ENCODE data around the gene GLS2. TPM values are rescaled to one million over a fixed set of nuclear protein-coding genes. Genes with fewer than 3 reads are reported as not detected.

GLS2 gene
- total RNA-seq, 1 experiment from 2014 or later, result 1.3 TPM

DNA sequence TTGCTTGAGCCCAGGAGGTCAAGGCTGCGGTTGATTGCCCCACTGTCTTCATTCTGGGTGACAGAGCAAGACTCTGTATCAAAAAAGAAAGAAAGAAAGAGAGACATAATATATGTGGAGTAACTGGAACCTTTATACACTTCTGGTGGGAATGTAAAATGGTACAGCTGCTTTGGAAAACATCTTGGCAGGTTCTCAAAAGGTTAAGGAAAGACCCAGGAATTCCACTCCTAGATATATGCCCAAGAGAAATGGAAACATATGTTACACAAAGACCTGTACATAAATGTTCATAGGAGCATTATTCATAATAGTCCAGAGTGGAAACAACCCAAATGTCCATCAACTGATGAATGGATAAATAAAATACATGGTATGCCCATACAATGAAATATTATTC lies 40.9 kb upstream of the GLS2 start:
- BruUV-seq (replicated peaks), result no TSS peak
- Histone ChIP-seq H3K9me3 (ENCODE audit: control insufficient read depth, insufficient read depth, low read depth, low read length) (no peaks in the 10 kb centered on the region), H3K4me1 (ENCODE audit: control insufficient read depth, insufficient read depth, low read length) (peaks cover 9% of the 10 kb centered on the region; the same call in 1 of the 2 replicates), H3K27me3 (ENCODE audit: control insufficient read depth, insufficient read depth, low read length) (no peaks in the 10 kb centered on the region), H3K4me3 (ENCODE audit: low read depth in 2 of 2, low read length in 2 of 2) (no peak overlapping the region), H3K27ac (ENCODE audit: low read length) (no peak overlapping the region), H3K36me3 (ENCODE audit: control insufficient read depth, insufficient read depth, low read length) (no peaks in the 10 kb centered on the region)
- ATAC-seq, result no peak
- intact Hi-C loops (cut with micrococcal nuclease; ENCODE audit: unreplicated experiment), result no loop called here
- CTCF ChIA-PET, result no interaction called here
- in situ Hi-C loops (cut with HindIII; ENCODE audit: low pct_unique_long_range_greater_than_20kb, low sequenced_read_pairs), result no loop called here
- TF ChIP-seq SIN3A (IDR thresholded peaks at IDR 0.05; ENCODE audit: borderline replicate concordance, insufficient read depth, low read depth, low read length) (no peak), POLR2AphosphoS5 (IDR thresholded peaks at IDR 0.05; ENCODE audit: low read depth, low read length) (no peak), TCF7L2 (IDR thresholded peaks at IDR 0.05; ENCODE audit: low read depth, low read length) (no peak)
- TF ChIP-seq, protein P1, sequence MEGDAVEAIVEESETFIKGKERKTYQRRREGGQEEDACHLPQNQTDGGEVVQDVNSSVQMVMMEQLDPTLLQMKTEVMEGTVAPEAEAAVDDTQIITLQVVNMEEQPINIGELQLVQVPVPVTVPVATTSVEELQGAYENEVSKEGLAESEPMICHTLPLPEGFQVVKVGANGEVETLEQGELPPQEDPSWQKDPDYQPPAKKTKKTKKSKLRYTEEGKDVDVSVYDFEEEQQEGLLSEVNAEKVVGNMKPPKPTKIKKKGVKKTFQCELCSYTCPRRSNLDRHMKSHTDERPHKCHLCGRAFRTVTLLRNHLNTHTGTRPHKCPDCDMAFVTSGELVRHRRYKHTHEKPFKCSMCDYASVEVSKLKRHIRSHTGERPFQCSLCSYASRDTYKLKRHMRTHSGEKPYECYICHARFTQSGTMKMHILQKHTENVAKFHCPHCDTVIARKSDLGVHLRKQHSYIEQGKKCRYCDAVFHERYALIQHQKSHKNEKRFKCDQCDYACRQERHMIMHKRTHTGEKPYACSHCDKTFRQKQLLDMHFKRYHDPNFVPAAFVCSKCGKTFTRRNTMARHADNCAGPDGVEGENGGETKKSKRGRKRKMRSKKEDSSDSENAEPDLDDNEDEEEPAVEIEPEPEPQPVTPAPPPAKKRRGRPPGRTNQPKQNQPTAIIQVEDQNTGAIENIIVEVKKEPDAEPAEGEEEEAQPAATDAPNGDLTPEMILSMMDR (IDR thresholded peaks at IDR 0.05), result no peak
- TF ChIP-seq, protein P2, sequence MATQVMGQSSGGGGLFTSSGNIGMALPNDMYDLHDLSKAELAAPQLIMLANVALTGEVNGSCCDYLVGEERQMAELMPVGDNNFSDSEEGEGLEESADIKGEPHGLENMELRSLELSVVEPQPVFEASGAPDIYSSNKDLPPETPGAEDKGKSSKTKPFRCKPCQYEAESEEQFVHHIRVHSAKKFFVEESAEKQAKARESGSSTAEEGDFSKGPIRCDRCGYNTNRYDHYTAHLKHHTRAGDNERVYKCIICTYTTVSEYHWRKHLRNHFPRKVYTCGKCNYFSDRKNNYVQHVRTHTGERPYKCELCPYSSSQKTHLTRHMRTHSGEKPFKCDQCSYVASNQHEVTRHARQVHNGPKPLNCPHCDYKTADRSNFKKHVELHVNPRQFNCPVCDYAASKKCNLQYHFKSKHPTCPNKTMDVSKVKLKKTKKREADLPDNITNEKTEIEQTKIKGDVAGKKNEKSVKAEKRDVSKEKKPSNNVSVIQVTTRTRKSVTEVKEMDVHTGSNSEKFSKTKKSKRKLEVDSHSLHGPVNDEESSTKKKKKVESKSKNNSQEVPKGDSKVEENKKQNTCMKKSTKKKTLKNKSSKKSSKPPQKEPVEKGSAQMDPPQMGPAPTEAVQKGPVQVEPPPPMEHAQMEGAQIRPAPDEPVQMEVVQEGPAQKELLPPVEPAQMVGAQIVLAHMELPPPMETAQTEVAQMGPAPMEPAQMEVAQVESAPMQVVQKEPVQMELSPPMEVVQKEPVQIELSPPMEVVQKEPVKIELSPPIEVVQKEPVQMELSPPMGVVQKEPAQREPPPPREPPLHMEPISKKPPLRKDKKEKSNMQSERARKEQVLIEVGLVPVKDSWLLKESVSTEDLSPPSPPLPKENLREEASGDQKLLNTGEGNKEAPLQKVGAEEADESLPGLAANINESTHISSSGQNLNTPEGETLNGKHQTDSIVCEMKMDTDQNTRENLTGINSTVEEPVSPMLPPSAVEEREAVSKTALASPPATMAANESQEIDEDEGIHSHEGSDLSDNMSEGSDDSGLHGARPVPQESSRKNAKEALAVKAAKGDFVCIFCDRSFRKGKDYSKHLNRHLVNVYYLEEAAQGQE (IDR thresholded peaks at IDR 0.05; ENCODE audit: insufficient read depth in 1 of 2, low read depth in 2 of 2, low read length in 1 of 2), result no peak
- no peak for DNase-seq (ENCODE audit: low read depth, low spot score)
- POLR2A ChIA-PET, result no interaction called here

DNA sequence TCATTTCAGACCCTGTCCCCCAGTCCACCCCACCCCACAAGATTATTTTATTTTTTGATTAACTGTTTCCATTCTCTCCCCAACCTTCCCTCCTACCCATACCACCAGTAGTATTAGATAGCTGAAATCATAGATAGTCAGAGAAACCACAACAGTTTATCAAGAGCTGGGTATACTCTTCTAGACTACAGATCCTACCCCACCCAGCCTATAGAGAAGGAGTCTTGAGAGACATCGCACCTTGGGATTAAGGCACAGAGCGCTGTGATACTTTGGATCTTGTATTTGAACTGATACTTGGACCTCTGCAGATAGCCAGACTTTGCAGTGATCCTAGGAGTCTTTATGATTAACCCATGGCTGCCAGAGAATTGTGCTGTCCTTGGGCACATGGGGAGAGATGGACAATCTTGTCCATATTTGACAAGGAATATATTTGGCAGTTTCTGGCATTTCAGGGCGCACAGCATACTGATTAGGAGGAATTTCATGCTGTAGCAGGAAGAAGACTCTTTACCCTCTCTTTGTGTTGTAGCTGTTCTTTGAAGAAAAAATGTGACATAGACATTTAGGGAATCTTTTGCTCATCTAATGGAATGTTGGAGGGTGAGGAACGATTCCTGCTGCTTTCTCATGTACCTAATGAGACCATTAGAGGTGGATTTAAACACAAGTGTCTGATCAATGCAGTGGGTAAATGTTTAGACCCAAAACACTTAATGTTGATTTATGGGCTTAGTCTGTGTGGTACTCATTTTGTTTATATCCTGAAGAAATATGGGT lies 34.6 kb upstream of the GLS2 start:
- ATAC-seq, result peak; percentile 64
- TF ChIP-seq POLR2AphosphoS5 (IDR thresholded peaks at IDR 0.05; ENCODE audit: low read depth, low read length) (no peak), SIN3A (IDR thresholded peaks at IDR 0.05; ENCODE audit: borderline replicate concordance, insufficient read depth, low read depth, low read length) (no peak), TCF7L2 (IDR thresholded peaks at IDR 0.05; ENCODE audit: low read depth, low read length) (no peak)
- TF ChIP-seq, protein P1 (IDR thresholded peaks at IDR 0.05), result no peak
- TF ChIP-seq, protein P2 (IDR thresholded peaks at IDR 0.05; ENCODE audit: insufficient read depth in 1 of 2, low read depth in 2 of 2, low read length in 1 of 2), result no peak
- BruUV-seq (replicated peaks), result TSS peak; percentile 87
- H3K4me3 ChIP-seq (ENCODE audit: low read depth in 2 of 2, low read length in 2 of 2), result peak overlapping the region; percentile 55 to 77
- no peaks in the 10 kb centered on the region for H3K9me3 ChIP-seq (ENCODE audit: control insufficient read depth, insufficient read depth, low read depth, low read length)
- CTCF ChIA-PET, result interaction anchor here (0.5 to 0.6 kb wide), 3 partner anchors 7 to 589 kb away, joined by 3 to 11 read pairs (median 3); no protein-coding TSS in a partner anchor
- intact Hi-C loops (cut with micrococcal nuclease; ENCODE audit: unreplicated experiment), result no loop called here
- H3K4me1 ChIP-seq (ENCODE audit: control insufficient read depth, insufficient read depth, low read length), result peaks cover 12% of the 10 kb centered on the region; the same call in 1 of the 2 replicates
- H3K27me3 ChIP-seq (ENCODE audit: control insufficient read depth, insufficient read depth, low read length), result no peaks in the 10 kb centered on the region
- no peak for DNase-seq (ENCODE audit: low read depth, low spot score)
- no peaks in the 10 kb centered on the region; the same call in 1 of the 2 replicates for H3K36me3 ChIP-seq (ENCODE audit: control insufficient read depth, insufficient read depth, low read length)
- in situ Hi-C loops (cut with HindIII; ENCODE audit: low pct_unique_long_range_greater_than_20kb, low sequenced_read_pairs), result no loop called here
- H3K27ac ChIP-seq (ENCODE audit: low read length), result peak overlapping the region; percentile 83
- POLR2A ChIA-PET, result interaction anchor here (0.5 to 0.6 kb wide), 2 partner anchors 13 to 639 kb away, joined by 3 read pairs; no protein-coding TSS in a partner anchor
